Trophoblast cell (in vitro differentiated cells and primary cell): ENCODE data around the gene PPIP5K1.
"Not testable (repeated sequence)": the region's sequence is repeated elsewhere in the genome, so short reads cannot be mapped to it uniquely, and the experiment has no call there.

Experiments
- DNase-seq, 2 donors: peaks; one replicate each; pipeline ENCODE4 v3.0.0-alpha.2; 2016
- H2AFZ ChIP-seq: 2 replicates; pipeline ENCODE4 v1.6.1; 2013; ENCODE audit warnings: low read length, moderate library complexity, mild to moderate bottlenecking; ENCODE audit not compliant: insufficient read depth, poor library complexity
- H2AK5ac ChIP-seq: 2 replicates; pipeline ENCODE4 v1.6.1; 2013; ENCODE audit warnings: mild to moderate bottlenecking, low read length
- H2BK120ac ChIP-seq: 2 replicates; pipeline ENCODE4 v1.6.1; 2013; ENCODE audit warnings: low read length, mild to moderate bottlenecking, moderate library complexity; ENCODE audit not compliant: insufficient read depth, poor library complexity
- H2BK12ac ChIP-seq: 2 replicates; pipeline ENCODE4 v1.6.1; 2013; ENCODE audit warnings: mild to moderate bottlenecking, low read length, moderate library complexity
- H2BK5ac ChIP-seq: 2 replicates; pipeline ENCODE4 v1.6.1; 2013; ENCODE audit warnings: low read length, low read depth, moderate library complexity, mild to moderate bottlenecking; ENCODE audit not compliant: poor library complexity
- H3K14ac ChIP-seq: 2 replicates; pipeline ENCODE4 v1.6.1; 2013; ENCODE audit warnings: mild to moderate bottlenecking, low read length
- H3K18ac ChIP-seq: 2 replicates; pipeline ENCODE4 v1.6.1; 2013; ENCODE audit warnings: mild to moderate bottlenecking, low read length
- H3K23ac ChIP-seq: 2 replicates; pipeline ENCODE4 v1.6.1; 2013; ENCODE audit warnings: low read length
- H3K27ac ChIP-seq: 2 replicates; pipeline ENCODE4 v1.5.1; 2013; ENCODE audit warnings: low read depth, mild to moderate bottlenecking, inconsistent platforms, low read length, moderate library complexity
- H3K27me3 ChIP-seq: 2 replicates; pipeline ENCODE4 v1.6.1; 2013; ENCODE audit warnings: inconsistent platforms, mild to moderate bottlenecking, low read length, moderate library complexity; ENCODE audit not compliant: insufficient read depth
- H3K36me3 ChIP-seq, 2 experiments: 1 replicate in 1 of 2; 2 replicates in 1 of 2; pipeline ENCODE4 v1.6.1; 2013; ENCODE audit warnings: low read length in 2 of 2, mild to moderate bottlenecking in 2 of 2, moderate library complexity in 1 of 2; ENCODE audit not compliant: insufficient read depth in 2 of 2, control insufficient read depth in 1 of 2
- H3K4ac ChIP-seq: 2 replicates; pipeline ENCODE4 v1.6.1; 2013; ENCODE audit warnings: low read depth, mild to moderate bottlenecking, low read length, moderate library complexity
- H3K4me1 ChIP-seq, 2 experiments: 1 replicate in 1 of 2; 2 replicates in 1 of 2; pipeline ENCODE4 v1.6.1; 2013; ENCODE audit warnings: low read length in 2 of 2, mild to moderate bottlenecking in 2 of 2, moderate library complexity in 1 of 2; ENCODE audit not compliant: insufficient read depth in 2 of 2, control insufficient read depth in 1 of 2
- H3K4me2 ChIP-seq: 2 replicates; pipeline ENCODE4 v1.6.1; 2013; ENCODE audit warnings: inconsistent platforms, mild to moderate bottlenecking, low read length, moderate library complexity
- H3K4me3 ChIP-seq: 2 replicates; pipeline ENCODE4 v1.5.1; 2013; ENCODE audit warnings: mild to moderate bottlenecking, low read depth, low read length, inconsistent platforms
- H3K79me1 ChIP-seq: one replicate; pipeline ENCODE4 v1.6.1; 2013; ENCODE audit warnings: low read length
- H3K79me2 ChIP-seq: 2 replicates; pipeline ENCODE4 v1.6.1; 2013; ENCODE audit warnings: low read length, mild to moderate bottlenecking; ENCODE audit not compliant: control insufficient read depth, insufficient read depth, poor library complexity
- H3K9ac ChIP-seq: 2 replicates; pipeline ENCODE4 v1.6.1; 2013; ENCODE audit warnings: mild to moderate bottlenecking, low read length
- H3K9me3 ChIP-seq: 2 replicates; pipeline ENCODE4 v1.6.1; 2013; ENCODE audit warnings: low read depth, mild to moderate bottlenecking, control low read depth, inconsistent platforms, low read length; ENCODE audit not compliant: insufficient read depth
- H4K12ac ChIP-seq: 2 replicates; pipeline ENCODE4 v1.6.1; 2013; ENCODE audit warnings: low read depth, mild to moderate bottlenecking, low read length, moderate library complexity
- H4K8ac ChIP-seq: 2 replicates; pipeline ENCODE4 v1.6.1; 2013; ENCODE audit warnings: low read depth, mild to moderate bottlenecking, low read length, moderate library complexity
- H4K91ac ChIP-seq: one replicate; pipeline ENCODE4 v1.6.1; 2013; ENCODE audit warnings: low read depth, mild to moderate bottlenecking, low read length, moderate library complexity
- WGBS: extraction: QIAGEN DNeasy Blood & Tissue Kit; methylation state at CpG from one replicate; pipeline ENCODE4 v1.1.7; 2013; ENCODE audit warnings: missing lambda C conversion rate; ENCODE audit not compliant: insufficient read length, insufficient coverage; ENCODE audit errors: extremely low coverage; 5-methylcytosine and 5-hydroxymethylcytosine counted together

The PPIP5K1 gene

DNA sequence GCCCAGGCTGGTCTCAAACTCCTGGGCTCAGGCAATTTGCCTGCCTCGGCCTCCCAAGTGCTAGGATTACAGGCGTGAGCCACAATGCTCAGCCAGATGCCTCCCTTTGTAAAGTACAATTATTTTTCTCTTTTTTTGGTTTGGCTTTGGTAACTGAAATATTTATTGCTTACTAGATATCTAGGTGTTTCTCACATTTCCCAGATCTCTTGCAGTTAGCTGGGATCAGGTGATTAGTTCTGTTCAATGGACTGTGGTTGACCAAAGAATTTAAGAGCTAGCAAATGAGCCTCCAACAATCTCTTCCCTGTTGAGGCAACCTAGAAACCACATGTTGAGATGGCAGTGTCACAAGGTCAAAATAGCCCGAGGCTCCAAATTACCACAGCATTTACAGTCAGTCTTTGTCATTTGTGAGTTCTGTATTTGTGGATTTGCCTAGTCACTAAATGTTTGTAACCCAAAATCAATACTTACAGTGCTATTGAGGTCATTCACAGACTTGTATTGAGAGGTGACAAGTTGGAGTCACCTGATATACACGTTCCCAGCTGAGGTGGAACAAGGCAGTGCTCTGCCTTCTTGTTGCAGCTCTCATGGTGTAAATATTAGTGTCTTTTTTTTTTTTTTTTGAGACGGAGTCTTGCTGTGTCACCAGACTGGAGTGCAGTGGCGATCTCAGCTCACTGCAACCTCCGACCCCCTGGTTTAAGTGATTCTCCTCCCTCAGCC is 32.2 kb upstream of the PPIP5K1 start:
- H2BK5ac ChIP-seq, H3K4me1 ChIP-seq, H2BK120ac ChIP-seq, H3K36me3 ChIP-seq, H3K27me3 ChIP-seq, H2BK12ac ChIP-seq, H3K27ac ChIP-seq, DNase-seq, H3K4me3 ChIP-seq, H4K12ac ChIP-seq, H4K8ac ChIP-seq, H3K79me2 ChIP-seq, H2AK5ac ChIP-seq, H3K9ac ChIP-seq, H3K18ac ChIP-seq, H3K9me3 ChIP-seq, H3K4ac ChIP-seq, H3K4me2 ChIP-seq, H4K91ac ChIP-seq, H3K23ac ChIP-seq, H3K14ac ChIP-seq, H2AFZ ChIP-seq, H3K79me1 ChIP-seq: not testable (repeated sequence)
- no CpG with 5 or more reads among the region's 7 CpGs for WGBS

DNA sequence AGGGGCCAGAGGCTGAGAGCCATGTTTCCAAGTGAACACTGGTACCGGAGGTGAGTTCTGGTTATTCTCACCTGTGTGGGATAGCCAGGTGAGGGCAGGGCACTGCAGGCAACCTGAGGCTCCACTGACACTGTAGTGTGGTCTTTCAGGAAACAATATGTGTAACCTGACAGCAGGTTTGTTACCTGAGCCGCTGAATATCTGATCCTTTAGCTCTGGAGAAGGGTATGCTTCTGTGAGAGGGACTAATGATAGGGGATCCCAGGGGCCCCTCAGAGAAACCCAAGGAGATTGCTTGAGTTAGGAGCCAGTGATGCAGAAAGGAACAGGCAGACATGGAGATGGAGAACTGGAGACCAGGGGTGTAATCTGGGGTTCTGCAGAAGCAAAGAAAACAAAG is 28.7 kb upstream of the PPIP5K1 start, which contains the start of gene STRC:
Gene STRC (minus strand): TSS at position 101 of the 400 bp plus-strand sequence. CDS start 78 bp downstream, at position 23.
- not testable (repeated sequence) for H3K9me3 ChIP-seq, H2BK12ac ChIP-seq, H4K12ac ChIP-seq, H4K8ac ChIP-seq, H2BK5ac ChIP-seq, H3K4me3 ChIP-seq, H3K27me3 ChIP-seq, H4K91ac ChIP-seq, H3K18ac ChIP-seq, H3K23ac ChIP-seq, DNase-seq, H2AK5ac ChIP-seq, H3K79me2 ChIP-seq, H3K79me1 ChIP-seq, H3K27ac ChIP-seq, H3K14ac ChIP-seq, H3K4me1 ChIP-seq, H3K4ac ChIP-seq, H3K36me3 ChIP-seq, H3K9ac ChIP-seq, H3K4me2 ChIP-seq, H2AFZ ChIP-seq, H2BK120ac ChIP-seq
- WGBS = no CpG with 5 or more reads among the region's 2 CpGs

DNA sequence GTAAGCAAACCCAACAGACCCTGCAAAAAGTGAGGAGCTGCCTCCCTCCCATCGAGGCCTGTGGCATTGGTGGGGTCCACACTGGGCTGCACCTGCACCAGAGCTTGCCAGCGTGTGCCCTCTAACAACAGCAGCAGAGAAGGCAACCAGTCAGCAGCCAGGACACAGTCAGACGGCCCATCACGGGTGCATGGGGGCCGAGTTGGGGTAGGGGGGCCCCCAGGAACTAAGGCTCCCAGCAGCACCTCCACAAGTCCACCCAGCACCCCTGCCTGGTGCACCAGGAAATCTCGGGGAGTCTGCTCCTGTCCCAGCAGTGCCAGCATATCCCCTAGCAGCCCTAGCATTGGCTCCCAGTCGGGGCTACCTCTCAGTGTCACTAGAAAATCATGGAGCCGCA is 27.7 kb upstream of the PPIP5K1 start:
- not testable (repeated sequence) for H3K27ac ChIP-seq, H3K4me1 ChIP-seq, H3K27me3 ChIP-seq, H3K4me2 ChIP-seq, H3K4ac ChIP-seq, H3K23ac ChIP-seq, H4K12ac ChIP-seq, H2BK12ac ChIP-seq, H3K9ac ChIP-seq, H3K9me3 ChIP-seq, H2BK5ac ChIP-seq, H4K91ac ChIP-seq, H3K18ac ChIP-seq, H3K4me3 ChIP-seq, H4K8ac ChIP-seq, H3K14ac ChIP-seq, H2AFZ ChIP-seq, H3K36me3 ChIP-seq, H2AK5ac ChIP-seq, DNase-seq, H3K79me2 ChIP-seq, H3K79me1 ChIP-seq, H2BK120ac ChIP-seq
- WGBS = no CpG with 5 or more reads among the region's 8 CpGs

DNA sequence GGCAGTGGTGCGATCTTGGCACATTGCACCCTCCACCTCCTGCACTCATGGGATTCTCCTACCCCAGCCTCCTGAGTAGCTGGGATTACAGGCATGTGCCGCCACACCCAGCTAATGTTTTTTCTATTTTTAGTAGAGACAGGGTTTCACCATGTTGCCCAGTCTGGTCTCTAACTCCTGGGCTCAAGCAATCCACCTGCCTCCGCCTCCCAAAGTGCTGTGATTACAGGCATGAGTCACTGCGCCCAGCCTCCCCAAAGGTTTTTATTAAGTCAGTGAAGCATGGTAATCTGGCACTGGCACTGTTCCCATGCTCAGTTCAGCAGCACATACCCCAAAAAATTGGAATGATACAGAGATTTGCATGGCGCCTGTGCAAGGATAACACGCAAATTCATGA is 12.2 kb upstream of the PPIP5K1 start:
- not testable (repeated sequence) for H4K91ac ChIP-seq, H2BK5ac ChIP-seq, H3K27ac ChIP-seq, H4K12ac ChIP-seq, H4K8ac ChIP-seq, H3K4me3 ChIP-seq, H3K9ac ChIP-seq, H3K79me1 ChIP-seq, H3K4me1 ChIP-seq, H3K9me3 ChIP-seq, H3K4ac ChIP-seq, H3K79me2 ChIP-seq, H2BK12ac ChIP-seq, H3K23ac ChIP-seq, DNase-seq, H3K27me3 ChIP-seq, H2BK120ac ChIP-seq, H3K14ac ChIP-seq, H3K18ac ChIP-seq, H2AK5ac ChIP-seq, H2AFZ ChIP-seq, H3K4me2 ChIP-seq, H3K36me3 ChIP-seq
- no CpG with 5 or more reads among the region's 6 CpGs for WGBS
